ENCODE data around the gene TROAP. TPM values are rescaled to one million over a fixed set of nuclear protein-coding genes. Genes with fewer than 3 reads are reported as not detected.
"Not testable (repeated sequence)": the region's sequence is repeated elsewhere in the genome, so short reads cannot be mapped to it uniquely, and the experiment has no call there.

The TROAP gene
- total RNA-seq, 2 donors from 2014 or later = not detected

DNA sequence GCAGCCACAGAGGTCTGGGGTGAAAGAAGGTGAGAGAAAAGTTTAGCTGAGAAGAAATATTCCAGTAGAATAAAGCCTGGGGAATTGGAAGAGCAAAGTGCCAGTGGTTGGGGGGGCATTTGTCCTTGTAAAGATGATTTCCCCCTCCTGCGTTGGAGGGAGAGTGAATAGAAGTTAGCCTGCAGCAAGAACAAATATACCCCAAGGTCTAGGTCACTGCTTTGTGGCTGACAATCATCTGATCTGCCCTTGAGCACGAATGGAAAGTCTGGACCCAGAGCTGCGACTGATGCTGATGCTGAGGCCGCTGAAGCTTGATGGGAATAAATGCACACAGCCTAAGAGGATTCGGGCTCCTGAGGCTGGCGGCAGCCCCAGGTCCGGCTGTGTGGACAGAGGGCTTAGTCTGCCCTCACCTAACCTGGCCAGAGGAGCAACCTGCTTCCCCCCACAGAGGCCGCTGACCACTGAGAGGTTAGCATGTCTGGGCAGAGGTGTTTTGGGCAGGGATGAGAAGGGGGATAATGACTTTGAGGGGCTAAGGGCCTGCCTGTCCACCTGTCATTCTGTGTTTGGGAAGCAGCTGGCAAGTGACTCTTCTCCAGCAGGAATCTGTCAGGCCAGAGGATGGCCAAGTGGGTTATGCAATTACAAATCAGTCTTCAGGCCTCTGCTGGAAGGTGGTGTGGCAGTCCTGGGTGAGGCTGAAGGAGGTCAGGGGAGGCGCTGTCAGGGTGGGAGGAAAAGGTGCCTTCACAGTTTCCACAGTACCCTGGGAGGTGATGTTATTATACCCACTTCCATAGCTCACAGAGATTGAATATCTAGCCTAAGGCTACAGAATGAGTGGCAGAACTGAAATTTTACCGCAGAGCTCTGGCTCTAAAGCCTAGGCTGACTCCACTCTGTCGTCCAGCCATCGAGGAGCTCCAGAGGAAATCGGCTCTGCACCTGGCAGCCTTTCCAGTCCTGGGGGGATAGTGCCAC is 46.5 kb upstream of the TROAP start:
- ATAC-seq (no peak), DNase-seq (no peak)
- Histone ChIP-seq H3K27ac (no peak overlapping the region), H3K36me3 (replicated peaks in 1 of 2; ENCODE audit: insufficient read depth in 1 of 2, low read depth in 2 of 2) (peaks cover 0 to 8% of the 10 kb centered on the region in 2 donors), H3K27me3 (no peaks in the 10 kb centered on the region), H3K4me1 (peaks cover 5% of the 10 kb centered on the region), H3K4me3 (no peak overlapping the region), H3K9me3 (no peaks in the 10 kb centered on the region)
- TF ChIP-seq POLR2A (IDR thresholded peaks at IDR 0.05) = no peak
- TF ChIP-seq, protein P1, sequence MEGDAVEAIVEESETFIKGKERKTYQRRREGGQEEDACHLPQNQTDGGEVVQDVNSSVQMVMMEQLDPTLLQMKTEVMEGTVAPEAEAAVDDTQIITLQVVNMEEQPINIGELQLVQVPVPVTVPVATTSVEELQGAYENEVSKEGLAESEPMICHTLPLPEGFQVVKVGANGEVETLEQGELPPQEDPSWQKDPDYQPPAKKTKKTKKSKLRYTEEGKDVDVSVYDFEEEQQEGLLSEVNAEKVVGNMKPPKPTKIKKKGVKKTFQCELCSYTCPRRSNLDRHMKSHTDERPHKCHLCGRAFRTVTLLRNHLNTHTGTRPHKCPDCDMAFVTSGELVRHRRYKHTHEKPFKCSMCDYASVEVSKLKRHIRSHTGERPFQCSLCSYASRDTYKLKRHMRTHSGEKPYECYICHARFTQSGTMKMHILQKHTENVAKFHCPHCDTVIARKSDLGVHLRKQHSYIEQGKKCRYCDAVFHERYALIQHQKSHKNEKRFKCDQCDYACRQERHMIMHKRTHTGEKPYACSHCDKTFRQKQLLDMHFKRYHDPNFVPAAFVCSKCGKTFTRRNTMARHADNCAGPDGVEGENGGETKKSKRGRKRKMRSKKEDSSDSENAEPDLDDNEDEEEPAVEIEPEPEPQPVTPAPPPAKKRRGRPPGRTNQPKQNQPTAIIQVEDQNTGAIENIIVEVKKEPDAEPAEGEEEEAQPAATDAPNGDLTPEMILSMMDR (IDR thresholded peaks at IDR 0.05) = no peak
- intact Hi-C loops (cut with DNase I) = no loop called here
- WGBS, 2 donors = 63 to 64% methylated on average over 9 to 12 of the region's 13 CpGs

DNA sequence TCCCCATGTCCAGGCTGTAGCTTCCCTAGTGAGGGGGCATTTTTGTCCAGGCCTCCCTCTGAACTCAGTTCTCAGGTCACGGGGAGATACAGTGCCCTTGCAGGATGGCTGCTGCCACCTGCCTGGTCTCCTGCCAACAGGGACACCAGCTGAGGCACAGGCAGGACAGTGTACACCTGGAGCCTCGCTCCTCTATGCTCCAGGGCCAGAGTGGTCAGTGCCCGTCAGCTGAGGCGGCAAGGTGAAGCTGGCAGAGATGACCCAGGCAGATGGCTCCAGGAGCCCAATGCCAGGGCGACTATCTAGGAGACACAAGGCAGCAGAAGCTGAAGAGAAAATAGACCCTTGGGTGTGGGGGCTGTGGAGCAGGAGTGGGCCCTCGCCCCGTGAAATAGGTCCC is 45.6 kb upstream of the TROAP start:
- Histone ChIP-seq H3K9me3 (no peaks in the 10 kb centered on the region), H3K36me3 (replicated peaks in 1 of 2; ENCODE audit: insufficient read depth in 1 of 2, low read depth in 2 of 2) (peaks cover 0 to 8% of the 10 kb centered on the region in 2 donors), H3K4me1 (peaks cover 5% of the 10 kb centered on the region), H3K4me3 (no peak overlapping the region), H3K27me3 (no peaks in the 10 kb centered on the region), H3K27ac (no peak overlapping the region)
- 83 to 87% methylated on average over 2 to 5 of the region's 7 CpGs for WGBS, 2 donors
- intact Hi-C loops (cut with DNase I) = no loop called here
- DNase-seq (no peak), ATAC-seq (no peak)
- TF ChIP-seq, protein P1 (IDR thresholded peaks at IDR 0.05) = no peak
- no peak for TF ChIP-seq POLR2A (IDR thresholded peaks at IDR 0.05)

DNA sequence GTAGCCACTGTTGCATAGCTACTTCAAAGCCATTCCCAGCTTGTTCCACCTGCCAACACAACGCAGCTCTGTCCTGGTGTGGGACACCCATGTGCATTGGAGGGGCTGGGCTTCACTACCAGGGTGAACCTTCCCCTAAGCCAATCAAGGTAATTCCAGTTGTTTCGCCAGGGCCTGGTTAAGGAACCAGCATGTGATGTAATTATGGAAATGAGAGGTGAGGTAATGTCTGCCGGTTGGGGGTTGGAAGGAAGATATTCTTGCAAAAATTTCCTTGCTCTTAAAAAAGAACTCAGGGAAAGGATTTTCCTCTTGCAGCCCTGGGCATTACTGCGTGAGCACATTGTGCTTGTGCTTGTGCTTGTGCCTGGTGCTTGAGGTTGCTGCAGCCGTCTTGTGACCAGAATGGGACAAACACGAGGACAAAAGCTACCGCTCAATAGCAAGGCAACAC is 43.3 kb upstream of the TROAP start:
- DNase-seq = peak in 1 of 4 donors; percentile 14
- H3K4me3 ChIP-seq = no peak overlapping the region
- TF ChIP-seq POLR2A (IDR thresholded peaks at IDR 0.05) = no peak
- TF ChIP-seq, protein P1 (IDR thresholded peaks at IDR 0.05) = no peak
- ATAC-seq = peak; percentile 34
- no peaks in the 10 kb centered on the region for H3K36me3 ChIP-seq (replicated peaks in 1 of 2; ENCODE audit: insufficient read depth in 1 of 2, low read depth in 2 of 2)
- H3K4me1 ChIP-seq = peaks cover 5% of the 10 kb centered on the region
- no peak overlapping the region for H3K27ac ChIP-seq
- intact Hi-C loops (cut with DNase I) = no loop called here
- H3K9me3 ChIP-seq = no peaks in the 10 kb centered on the region
- no peaks in the 10 kb centered on the region for H3K27me3 ChIP-seq
- 65 to 66% methylated on average over 7 of the region's 7 CpGs for WGBS, 2 donors

DNA sequence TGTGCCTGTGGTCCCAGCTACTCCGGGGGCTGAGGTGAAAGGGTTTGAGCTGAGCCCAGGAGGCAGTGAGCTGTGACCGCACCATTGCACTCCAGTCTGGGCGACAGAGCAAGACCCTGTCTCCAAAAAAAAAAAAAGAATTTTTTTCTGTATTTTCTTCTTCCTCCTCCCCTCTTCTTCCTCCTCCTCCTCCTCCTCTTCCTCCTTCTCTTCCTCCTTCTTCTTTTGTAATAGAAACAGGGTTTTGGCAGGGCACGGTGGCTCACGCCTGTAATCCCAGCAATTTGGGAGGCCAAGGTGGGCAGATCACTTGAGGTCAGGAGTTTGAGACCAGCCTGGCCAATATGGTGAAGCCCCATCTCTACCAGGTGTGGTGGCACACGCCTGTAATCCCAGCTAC is 42.5 kb upstream of the TROAP start:
- intact Hi-C loops (cut with DNase I); H3K4me1 ChIP-seq; H3K27me3 ChIP-seq; H3K27ac ChIP-seq; H3K4me3 ChIP-seq; DNase-seq; H3K36me3 ChIP-seq (replicated peaks in 1 of 2; ENCODE audit: insufficient read depth in 1 of 2, low read depth in 2 of 2); H3K9me3 ChIP-seq; ATAC-seq: not testable (repeated sequence)
- WGBS, 2 donors = 85 to 87% methylated on average over 6 of the region's 6 CpGs

DNA sequence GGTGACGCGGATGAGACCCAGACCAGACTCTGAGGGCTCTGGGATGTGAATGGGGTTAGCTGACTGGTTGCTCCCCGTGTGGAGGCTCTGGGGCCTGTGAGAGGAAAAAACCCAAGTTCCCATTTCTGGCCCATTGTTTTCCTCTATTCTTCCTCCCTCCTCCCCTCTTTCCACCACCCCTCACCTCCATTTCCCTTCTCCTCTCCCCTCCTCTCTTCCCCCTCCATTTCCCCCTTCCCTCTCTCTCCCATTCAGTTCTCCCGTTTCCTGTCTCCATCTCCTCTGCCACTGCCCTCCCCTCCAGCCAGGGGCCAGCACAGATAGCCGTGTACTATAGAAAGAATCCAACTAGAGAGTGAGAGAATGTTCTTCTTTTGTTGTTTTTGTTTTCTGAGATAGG is 40.8 kb upstream of the TROAP start:
- H3K27ac ChIP-seq = no peak overlapping the region
- no peaks in the 10 kb centered on the region for H3K9me3 ChIP-seq
- no peaks in the 10 kb centered on the region for H3K36me3 ChIP-seq (replicated peaks in 1 of 2; ENCODE audit: insufficient read depth in 1 of 2, low read depth in 2 of 2)
- TF ChIP-seq POLR2A (IDR thresholded peaks at IDR 0.05) = no peak
- TF ChIP-seq, protein P1 (IDR thresholded peaks at IDR 0.05) = no peak
- no peaks in the 10 kb centered on the region for H3K27me3 ChIP-seq
- WGBS, 2 donors = 79 to 81% methylated on average over 5 of the region's 5 CpGs
- no peak overlapping the region for H3K4me3 ChIP-seq
- H3K4me1 ChIP-seq = peaks cover 5% of the 10 kb centered on the region
- DNase-seq (no peak), ATAC-seq (no peak)
- intact Hi-C loops (cut with DNase I) = no loop called here

DNA sequence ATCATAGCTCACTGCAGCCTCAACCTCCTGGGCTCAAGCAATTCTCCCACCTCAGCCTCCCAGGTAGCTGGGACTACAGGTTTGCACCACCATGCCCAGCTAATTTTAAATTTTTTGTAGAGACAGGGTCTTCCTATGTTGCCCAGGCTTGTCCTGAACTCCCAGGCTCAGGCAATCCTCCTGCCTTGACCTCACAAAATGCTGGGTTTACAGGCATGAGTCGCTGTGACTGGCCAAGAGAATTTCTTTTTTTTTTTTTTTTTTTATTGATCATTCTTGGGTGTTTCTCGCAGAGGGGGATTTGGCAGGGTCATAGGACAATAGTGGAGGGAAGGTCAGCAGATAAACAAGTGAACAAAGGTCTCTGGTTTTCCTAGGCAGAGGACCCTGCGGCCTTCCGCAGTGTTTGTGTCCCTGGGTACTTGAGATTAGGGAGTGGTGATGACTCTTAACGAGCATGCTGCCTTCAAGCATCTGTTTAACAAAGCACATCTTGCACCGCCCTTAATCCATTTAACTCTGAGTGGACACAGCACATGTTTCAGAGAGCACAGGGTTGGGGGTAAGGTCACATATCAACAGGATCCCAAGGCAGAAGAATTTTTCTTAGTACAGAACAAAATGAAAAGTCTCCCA is 40.2 kb upstream of the TROAP start:
- ATAC-seq; H3K4me1 ChIP-seq; H3K36me3 ChIP-seq (replicated peaks in 1 of 2; ENCODE audit: insufficient read depth in 1 of 2, low read depth in 2 of 2); H3K4me3 ChIP-seq; DNase-seq; H3K27ac ChIP-seq; intact Hi-C loops (cut with DNase I); H3K9me3 ChIP-seq; H3K27me3 ChIP-seq: not testable (repeated sequence)
- WGBS, 2 donors = 45 to 62% methylated on average over 2 to 3 of the region's 6 CpGs

All from body of pancreas (tissue), 4 donors.